IMR-90 (cell line): ENCODE results near the gene NRIP2.
"Not testable (repeated sequence)": the region's sequence is repeated elsewhere in the genome, so short reads cannot be mapped to it uniquely, and the experiment has no call there.

Experiments
- MXI1 ChIP-seq: IDR thresholded peaks from 2 replicates; pipeline ENCODE4 v1.6.1; 2012; ENCODE audit warnings: low read depth, mild to moderate bottlenecking, low read length, moderate library complexity, borderline replicate concordance
- POLR2A ChIP-seq: IDR thresholded peaks from 2 replicates; pipeline ENCODE4 v1.6.1; 2012; ENCODE audit warnings: mild to moderate bottlenecking, low read depth, low read length
- TF ChIP-seq, protein P1 (sequence below): conservative IDR thresholded peaks from 2 replicates; pipeline ENCODE4 v1.5.1; 2012; ENCODE audit warnings: mild to moderate bottlenecking, low read depth, low read length, improper control_type of control experiment

DNA sequence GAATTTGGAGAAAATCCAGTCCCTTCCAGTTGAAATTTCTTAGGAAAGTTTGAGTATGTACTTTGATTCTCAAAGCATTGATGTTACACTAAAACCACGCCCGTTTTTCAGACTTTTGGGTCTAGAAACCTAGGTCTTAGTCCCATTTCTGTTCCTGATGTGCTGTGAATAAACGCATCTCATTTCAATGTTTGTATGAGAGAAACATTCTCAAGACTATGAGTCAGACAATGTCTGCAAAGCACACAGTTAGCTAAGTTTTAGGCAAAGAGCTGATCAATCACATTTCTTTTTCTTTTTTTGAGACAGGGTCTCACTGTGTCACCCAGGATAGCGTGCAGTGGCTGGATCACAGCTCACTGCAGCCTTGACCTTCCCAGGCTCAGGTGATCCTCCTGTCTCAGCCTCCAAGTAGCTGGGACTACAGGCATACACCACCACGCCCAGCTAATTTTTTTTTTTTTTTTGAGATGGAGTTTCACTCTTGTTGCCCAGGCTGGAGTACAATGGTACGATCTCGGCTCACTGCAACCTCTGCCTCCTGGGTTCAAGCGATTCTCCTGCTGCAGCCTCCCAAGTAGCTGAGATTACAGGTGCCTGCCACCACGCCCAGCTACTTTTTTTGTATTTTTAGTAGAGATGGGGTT, 34.3 kb upstream of the NRIP2 start:
- TF ChIP-seq, protein P1, sequence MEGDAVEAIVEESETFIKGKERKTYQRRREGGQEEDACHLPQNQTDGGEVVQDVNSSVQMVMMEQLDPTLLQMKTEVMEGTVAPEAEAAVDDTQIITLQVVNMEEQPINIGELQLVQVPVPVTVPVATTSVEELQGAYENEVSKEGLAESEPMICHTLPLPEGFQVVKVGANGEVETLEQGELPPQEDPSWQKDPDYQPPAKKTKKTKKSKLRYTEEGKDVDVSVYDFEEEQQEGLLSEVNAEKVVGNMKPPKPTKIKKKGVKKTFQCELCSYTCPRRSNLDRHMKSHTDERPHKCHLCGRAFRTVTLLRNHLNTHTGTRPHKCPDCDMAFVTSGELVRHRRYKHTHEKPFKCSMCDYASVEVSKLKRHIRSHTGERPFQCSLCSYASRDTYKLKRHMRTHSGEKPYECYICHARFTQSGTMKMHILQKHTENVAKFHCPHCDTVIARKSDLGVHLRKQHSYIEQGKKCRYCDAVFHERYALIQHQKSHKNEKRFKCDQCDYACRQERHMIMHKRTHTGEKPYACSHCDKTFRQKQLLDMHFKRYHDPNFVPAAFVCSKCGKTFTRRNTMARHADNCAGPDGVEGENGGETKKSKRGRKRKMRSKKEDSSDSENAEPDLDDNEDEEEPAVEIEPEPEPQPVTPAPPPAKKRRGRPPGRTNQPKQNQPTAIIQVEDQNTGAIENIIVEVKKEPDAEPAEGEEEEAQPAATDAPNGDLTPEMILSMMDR: not testable (repeated sequence)
- not testable (repeated sequence) for TF ChIP-seq MXI1, POLR2A
